ENCODE results near the gene CDH22.

GRCh38 chr20:46357030-46357514 is 48.8 kb upstream of the CDH22 start:
- no peak for TF ChIP-seq EP300 (conservative IDR thresholded peaks at IDR 0.05; ENCODE audit: poor library complexity, severe bottlenecking)
- TF ChIP-seq RAD21 (conservative IDR thresholded peaks at IDR 0.05): no peak
- no peak for TF ChIP-seq POLR2AphosphoS5 (IDR thresholded peaks at IDR 0.05)

Measured in neural cell (in vitro differentiated cells).